Lung (tissue), 12 donors: ENCODE data around the gene TBATA. TPM values are rescaled to one million over a fixed set of nuclear protein-coding genes. Genes with fewer than 3 reads are reported as not detected.

Experiments
- ATAC-seq: fragments of 200-7000 bp; cut with Tn5 transposase; one replicate; pipeline ENCODE4 v1.9.1; 2020; ENCODE audit warnings: moderate number of reproducible peaks; ENCODE audit not compliant: insufficient read depth, low FRiP score
- DNase-seq, 3 donors: peaks; one replicate each; pipeline ENCODE4 v3.0.0-alpha.2; 2013 to 2017
- H3K27ac ChIP-seq, 2 donors: one replicate each; pipeline ENCODE4 v1.5.1; 2013; ENCODE audit warnings: mild to moderate bottlenecking in 2 of 2, moderate library complexity in 2 of 2, control low read depth in 1 of 2, inconsistent platforms in 1 of 2, low read depth in 1 of 2, low read length in 1 of 2
- H3K27me3 ChIP-seq, 3 donors: one replicate each; pipeline ENCODE4 v1.5.1; 2013; ENCODE audit warnings: low read length in 2 of 3; ENCODE audit not compliant: control insufficient read depth in 3 of 3, insufficient read depth in 3 of 3
- H3K36me3 ChIP-seq, 4 donors: one replicate each; pipeline ENCODE4 v1.5.1; 2013; ENCODE audit warnings: low read length in 4 of 4, mild to moderate bottlenecking in 1 of 4, moderate library complexity in 1 of 4; ENCODE audit not compliant: control insufficient read depth in 4 of 4, insufficient read depth in 4 of 4
- H3K4me1 ChIP-seq, 5 donors: one replicate each; pipeline ENCODE4 v1.5.1; 2013; ENCODE audit warnings: low read length in 5 of 5, mild to moderate bottlenecking in 2 of 5, moderate library complexity in 1 of 5; ENCODE audit not compliant: control insufficient read depth in 5 of 5, insufficient read depth in 5 of 5
- H3K4me3 ChIP-seq: one replicate; pipeline ENCODE4 v1.5.1; 2013; ENCODE audit warnings: mild to moderate bottlenecking, control low read depth, moderate library complexity
- H3K9ac ChIP-seq, 2 donors: one replicate each; pipeline ENCODE4 v1.5.1; 2013; ENCODE audit warnings: low read length in 2 of 2, control low read depth in 1 of 2; ENCODE audit not compliant: insufficient read depth in 1 of 2
- H3K9me3 ChIP-seq, 4 donors: one replicate each; pipeline ENCODE4 v1.5.1; 2013; ENCODE audit warnings: low read length in 3 of 4, mild to moderate bottlenecking in 1 of 4, moderate library complexity in 1 of 4; ENCODE audit not compliant: control insufficient read depth in 4 of 4, insufficient read depth in 3 of 4
- CTCF ChIP-seq: IDR thresholded peaks from 2 replicates; pipeline ENCODE4 v1.5.1; 2012; ENCODE audit warnings: mild to moderate bottlenecking; ENCODE audit errors: control extremely low read depth, extremely low read depth
- WGBS, 2 donors: extraction: QIAGEN DNeasy Blood & Tissue Kit; methylation state at CpG; one replicate each; pipeline ENCODE4 v1.1.7; 2013; 5-methylcytosine and 5-hydroxymethylcytosine counted together
- polyA plus RNA-seq, 2 donors: library from polyadenylated mRNA; stranded (reverse); fragments of 200-250 nt; gene quantifications; one replicate each; pipeline ENCODE4 v1.2.1, GENCODE V29; 2013
- total RNA-seq, 2 donors: library from RNA; depleted of rRNA in 1 of 2; stranded (reverse); fragments of >200 nt in 1 of 2; gene quantifications; one replicate each; pipeline ENCODE4 v1.2.1, GENCODE V29; 2014 to 2021
- donor health status: control.
- donor health status: control.
- donor health status: Bipolar disorder and iron deficiency.
- donor health status: healthy.
- donor health status: DM: yes; HTN: yes; CAD: no.

The TBATA gene
- total and polyA plus RNA-seq, 4 donors, result not detected

- Histone ChIP-seq H3K27me3 (no peaks in the 10 kb centered on the region), H3K9ac (no peak overlapping the region), H3K9me3 (no peaks in the 10 kb centered on the region), H3K4me3 (no peak overlapping the region), H3K27ac (no peak overlapping the region), H3K4me1 (peaks cover 0 to 10% (median 4%) of the 10 kb centered on the region in 5 donors), H3K36me3 (no peaks in the 10 kb centered on the region)
- DNase-seq (no peak), ATAC-seq (no peak)
- no peak for TF ChIP-seq CTCF
- 93 to 95% methylated on average over 4 of the region's 4 CpGs for WGBS, 2 donors
Observed at GRCh38 chr10:70812814-70813213, 27.6 kb upstream of the TBATA start.

- H3K27ac ChIP-seq, result no peak overlapping the region
- H3K27me3 ChIP-seq, result no peaks in the 10 kb centered on the region
- no peak for ATAC-seq
- peaks cover 0 to 6% (median 3%) of the 10 kb centered on the region in 5 donors for H3K4me1 ChIP-seq
- H3K36me3 ChIP-seq, result no peaks in the 10 kb centered on the region
- no peak overlapping the region for H3K4me3 ChIP-seq
- no peaks in the 10 kb centered on the region for H3K9me3 ChIP-seq
- TF ChIP-seq CTCF, result no peak
- WGBS, 2 donors, result 68% methylated on average over 3 of the region's 3 CpGs
- no peak for DNase-seq
- no peak overlapping the region for H3K9ac ChIP-seq
Observed at GRCh38 chr10:70811881-70812280, 26.7 kb upstream of the TBATA start.

GRCh38 chr10:70810967-70811366 is 25.8 kb upstream of the TBATA start:
- Histone ChIP-seq H3K9ac (no peak overlapping the region), H3K9me3 (no peaks in the 10 kb centered on the region), H3K4me3 (no peak overlapping the region), H3K27ac (no peak overlapping the region), H3K4me1 (peaks cover 0 to 6% (median 3%) of the 10 kb centered on the region in 5 donors), H3K27me3 (no peaks in the 10 kb centered on the region), H3K36me3 (no peaks in the 10 kb centered on the region)
- no peak for TF ChIP-seq CTCF
- DNase-seq (no peak), ATAC-seq (no peak)
- 51 to 57% methylated on average over 1 of the region's 1 CpG for whole genome bisulfite sequencing, 2 donors

GRCh38 chr10:70809726-70810125 is 24.5 kb upstream of the TBATA start:
- Histone ChIP-seq H3K9me3 (no peaks in the 10 kb centered on the region), H3K4me3 (no peak overlapping the region), H3K9ac (no peak overlapping the region), H3K27ac (no peak overlapping the region), H3K27me3 (no peaks in the 10 kb centered on the region), H3K4me1 (peaks cover 0 to 4% (median 0%) of the 10 kb centered on the region in 5 donors), H3K36me3 (no peaks in the 10 kb centered on the region)
- 84 to 92% methylated on average over 2 of the region's 2 CpGs for WGBS, 2 donors
- DNase-seq (no peak), ATAC-seq (no peak)
- TF ChIP-seq CTCF, result no peak
